Measurements from ENCODE around the gene SPATA31D1.

Gene SPATA31D1

GRCh38 chr9:82024908-82025307 lies 36.3 kb downstream of the SPATA31D1 start:
- DNase-seq, result no peak

GRCh38 chr9:82031538-82032280 lies 43.1 kb downstream of the SPATA31D1 start:
- DNase-seq, result no peak

GRCh38 chr9:82034956-82035731 lies 46.6 kb downstream of the SPATA31D1 start:
- DNase-seq, result no peak

- no peak for DNase-seq
Measured at GRCh38 chr9:82036086-82036485, 47.5 kb downstream of the SPATA31D1 start.

- DNase-seq, result no peak
Measured at GRCh38 chr9:82037126-82037525, 48.6 kb downstream of the SPATA31D1 start.

GRCh38 chr9:82038897-82039296 lies 50.3 kb downstream of the SPATA31D1 start:
- DNase-seq, result no peak
